ENCODE data around the gene MC1R. TPM values are rescaled to one million over a fixed set of nuclear protein-coding genes. Genes with fewer than 3 reads are reported as not detected.

Gene MC1R
- total and polyA plus RNA-seq, 2 of the 4 experiments (the other 2 are of a cell fraction): 3.8 to 9.5 TPM

GRCh38 chr16:89917773-89918452 is 749 bp upstream of the MC1R start (continued):
- peak; percentile 97 for TF ChIP-seq BHLHE40 (IDR thresholded peaks at IDR 0.05; ENCODE audit: low read depth, low read length)
- no peak for TF ChIP-seq MAFK (IDR thresholded peaks at IDR 0.05; ENCODE audit: low read depth, low read length)
- peak; percentile 67 for TF ChIP-seq USF2 (IDR thresholded peaks at IDR 0.05; ENCODE audit: low read depth, low read length)
- TF ChIP-seq SMC3 (IDR thresholded peaks at IDR 0.05; ENCODE audit: low read depth, low read length): no peak
- TF ChIP-seq MAZ (IDR thresholded peaks at IDR 0.05; ENCODE audit: borderline replicate concordance, low read depth, low read length): 0 out of 2 replicates have a peak, but pooled peaks have one; percentile 19
- no peak for TF ChIP-seq CHD1 (IDR thresholded peaks at IDR 0.05; ENCODE audit: low read depth, low read length)

Data from IMR-90 (cell line).